Stimulated activated naive CD8-positive, alpha-beta T cell treated with anti-CD3 and anti-CD28 coated beads, Interleukin-15, amount 100 ng/mL, for 72 hours (primary cell): Measurements from ENCODE around the gene CNPY1.
A peak's percentile ranks its signal among the peaks of the same experiment; 100 is the strongest.

ENCODE experiments used
- ATAC-seq: fragments of 150-1000 bp; cut with Tn5 transposase; 2 replicates; pipeline ENCODE4 v1.10.0; 2021; ENCODE audit warnings: mild to moderate bottlenecking, moderate library complexity
- DNase-seq, 2 donors: peaks; one replicate each; pipeline ENCODE4 v3.0.0; 2021 to 2022
- H3K27ac Mint-ChIP-seq, 2 donors: one replicate each; pipeline ENCODE4 v1.8.0; 2022; ENCODE audit warnings: mild to moderate bottlenecking in 2 of 2, mixed read lengths in 2 of 2, moderate library complexity in 2 of 2
- H3K27me3 Mint-ChIP-seq: one replicate; pipeline ENCODE4 v1.8.0; 2022; ENCODE audit warnings: mixed read lengths
- H3K4me1 Mint-ChIP-seq: one replicate; pipeline ENCODE4 v1.8.0; 2022; ENCODE audit warnings: mild to moderate bottlenecking, mixed read lengths
- H3K4me3 Mint-ChIP-seq, 2 donors: one replicate each; pipeline ENCODE4 v1.8.0; 2022; ENCODE audit warnings: mild to moderate bottlenecking in 2 of 2, mixed read lengths in 2 of 2, moderate library complexity in 1 of 2
- H3K9me3 Mint-ChIP-seq, 2 donors: one replicate each; pipeline ENCODE4 v1.8.0; 2022; ENCODE audit warnings: mixed read lengths in 2 of 2

The CNPY1 gene

DNA sequence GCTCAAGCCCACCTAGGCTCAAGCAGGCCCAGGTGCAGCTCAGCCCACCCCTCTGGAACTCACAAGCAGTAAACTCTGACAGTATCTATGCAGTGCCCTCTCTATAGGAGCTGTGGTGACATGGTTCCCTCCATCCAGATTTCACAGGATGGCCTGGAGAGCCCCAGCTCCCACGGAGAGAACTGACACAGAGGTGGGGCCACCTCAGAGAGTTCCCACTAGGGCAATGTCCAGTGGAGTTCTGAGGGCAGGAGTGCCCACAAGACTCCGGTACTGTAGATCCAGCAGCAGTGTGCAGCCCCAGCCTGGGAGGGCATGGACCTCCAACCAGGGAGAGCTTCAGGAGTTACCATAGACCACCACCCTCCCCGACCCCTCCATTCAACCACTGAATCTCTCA is 37.3 kb upstream of the CNPY1 start:
- H3K4me1 Mint-ChIP-seq: peaks cover 16% of the 10 kb centered on the region
- no peaks in the 10 kb centered on the region for H3K9me3 Mint-ChIP-seq
- DNase-seq (no peak), ATAC-seq (no peak)
- H3K27ac Mint-ChIP-seq: no peak overlapping the region
- no peak overlapping the region for H3K4me3 Mint-ChIP-seq
- H3K27me3 Mint-ChIP-seq: peaks cover 57% of the 10 kb centered on the region

DNA sequence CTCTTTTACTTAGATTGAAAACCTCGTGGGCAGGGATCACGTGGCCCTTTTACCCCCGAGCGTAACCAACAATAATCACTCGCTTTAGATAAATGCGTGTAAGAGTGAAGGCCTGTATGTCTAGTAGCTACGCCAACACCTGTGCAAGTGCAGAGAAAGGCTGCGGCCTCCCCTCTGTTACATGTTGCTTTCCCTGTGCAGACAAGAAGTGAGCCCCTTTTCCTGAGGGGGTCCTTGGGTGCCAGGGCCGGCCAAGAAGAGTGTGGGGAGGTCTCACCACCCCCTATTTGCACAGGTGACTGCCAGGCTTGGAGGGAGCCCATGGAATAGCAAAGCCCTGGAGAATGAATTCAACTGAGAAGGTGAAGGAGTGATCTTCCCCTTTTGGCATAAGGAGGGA is 35.6 kb upstream of the CNPY1 start:
- ATAC-seq (no peak), DNase-seq (no peak)
- no peak overlapping the region for H3K27ac Mint-ChIP-seq
- no peaks in the 10 kb centered on the region for H3K9me3 Mint-ChIP-seq
- H3K4me3 Mint-ChIP-seq: no peak overlapping the region
- H3K4me1 Mint-ChIP-seq: peaks cover 16% of the 10 kb centered on the region
- H3K27me3 Mint-ChIP-seq: peaks cover 42% of the 10 kb centered on the region

DNA sequence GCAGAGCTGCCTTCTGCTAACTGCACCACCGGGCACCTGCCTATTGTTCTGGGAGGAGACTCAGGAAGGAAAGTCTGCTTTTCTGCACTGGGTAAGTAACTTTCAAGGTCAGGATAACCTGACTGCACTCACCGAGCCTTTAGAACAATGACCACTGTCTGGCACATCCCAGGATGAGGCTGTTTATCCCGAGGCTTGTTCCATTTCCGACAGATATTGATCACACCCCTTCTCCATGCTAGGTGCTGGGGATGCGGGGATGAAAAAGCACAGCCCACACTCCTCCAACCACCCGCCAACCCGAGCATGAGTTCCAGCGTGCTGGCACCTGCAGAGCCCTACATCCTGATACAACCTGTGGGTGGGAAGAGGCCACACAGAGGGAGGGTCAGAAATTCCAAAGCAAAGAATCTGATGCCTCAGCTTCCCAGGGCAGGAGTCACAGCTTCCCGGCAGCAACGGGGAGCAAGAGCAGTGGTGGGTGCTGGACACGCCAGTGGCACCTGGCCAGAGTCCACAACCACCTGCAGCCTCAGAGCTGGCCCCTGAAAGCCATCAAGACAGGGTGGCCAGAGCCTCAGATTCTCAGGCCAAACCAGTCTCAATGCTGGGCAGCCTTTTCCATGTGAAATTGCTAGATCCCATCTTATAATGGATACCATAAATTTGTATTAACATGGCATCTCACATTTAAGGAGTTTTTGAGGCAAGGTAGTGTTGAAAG is 34.9 kb upstream of the CNPY1 start:
- DNase-seq: no peak
- Mint-ChIP-seq H3K27ac (no peak overlapping the region), H3K4me1 (peaks cover 16% of the 10 kb centered on the region), H3K27me3 (peaks cover 35% of the 10 kb centered on the region), H3K9me3 (no peaks in the 10 kb centered on the region), H3K4me3 (no peak overlapping the region)
- no peak for ATAC-seq

DNA sequence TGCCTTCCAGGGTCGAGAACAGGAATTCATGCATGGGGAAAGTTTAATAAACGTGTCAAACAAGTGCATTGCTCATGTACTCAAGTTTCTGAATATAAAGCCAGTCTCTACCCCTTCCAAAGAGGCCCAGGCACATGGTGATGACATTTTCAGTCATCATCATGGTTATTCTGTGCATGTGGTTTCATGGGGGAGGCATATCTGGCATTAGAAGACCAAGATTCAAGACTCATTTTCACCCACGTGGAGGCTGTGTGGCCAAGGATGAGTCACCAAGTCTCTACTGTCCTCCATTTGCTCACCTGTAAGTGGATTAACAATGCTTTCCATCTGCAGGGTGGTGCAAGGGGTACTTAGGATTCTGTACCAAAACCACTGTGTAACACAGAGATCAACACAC is 34.0 kb upstream of the CNPY1 start:
- Mint-ChIP-seq H3K4me1 (peaks cover 16% of the 10 kb centered on the region), H3K27me3 (peaks cover 26% of the 10 kb centered on the region), H3K4me3 (peak overlapping the region in 1 of 2 donors; percentile 51), H3K27ac (no peak overlapping the region), H3K9me3 (no peaks in the 10 kb centered on the region)
- DNase-seq (peak; percentile 51 to 79), ATAC-seq (peak; percentile 96)

DNA sequence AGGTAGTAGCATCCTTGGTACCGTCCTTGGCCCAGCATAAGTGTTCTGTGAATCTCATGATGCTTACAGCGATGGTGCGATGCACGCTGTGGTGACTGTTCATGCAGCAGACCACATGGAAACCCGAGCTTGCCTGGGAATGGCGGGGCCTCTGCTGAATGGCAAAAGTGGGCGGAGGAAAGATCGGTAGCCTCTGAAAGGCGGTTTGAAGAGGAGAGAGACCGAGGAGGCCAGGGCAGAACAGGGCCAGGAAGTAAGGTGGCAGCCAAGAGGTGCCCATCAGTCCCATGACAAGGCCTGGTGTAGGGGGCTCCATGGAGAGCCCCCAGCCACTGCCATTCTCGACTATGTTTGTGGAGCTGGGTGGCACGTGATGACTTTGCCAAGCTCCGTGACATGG is 33.2 kb upstream of the CNPY1 start:
- peak overlapping the region in 1 of 2 donors; percentile 37 for H3K27ac Mint-ChIP-seq
- no peak for DNase-seq
- H3K27me3 Mint-ChIP-seq: peaks cover 20% of the 10 kb centered on the region
- peak overlapping the region in 1 of 2 donors; percentile 56 for H3K4me3 Mint-ChIP-seq
- H3K4me1 Mint-ChIP-seq: peaks cover 16% of the 10 kb centered on the region
- H3K9me3 Mint-ChIP-seq: no peaks in the 10 kb centered on the region
- no peak for ATAC-seq

DNA sequence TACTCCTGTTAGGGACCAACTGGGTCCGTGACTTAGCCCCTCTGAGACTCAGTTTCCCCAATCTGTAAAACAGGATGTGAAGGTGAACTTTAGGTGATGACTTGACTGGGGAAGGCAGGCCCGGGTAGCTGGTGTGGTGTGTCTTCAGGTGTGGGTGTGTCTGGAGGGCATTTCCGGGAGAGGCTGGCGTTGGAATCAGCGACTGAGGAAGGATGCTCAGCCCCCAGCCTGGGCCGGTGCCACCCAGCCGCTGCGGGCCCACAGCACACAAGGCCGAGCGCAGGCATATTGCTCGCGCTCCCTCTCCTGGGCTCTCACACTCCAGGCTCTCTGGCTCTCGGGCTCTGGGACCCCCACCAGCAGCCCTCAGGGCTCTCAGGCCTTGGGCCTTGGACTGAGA is 31.7 kb upstream of the CNPY1 start:
- Mint-ChIP-seq H3K9me3 (no peaks in the 10 kb centered on the region), H3K27ac (no peak overlapping the region), H3K4me1 (peaks cover 16% of the 10 kb centered on the region), H3K4me3 (no peak overlapping the region), H3K27me3 (peaks cover 7% of the 10 kb centered on the region)
- ATAC-seq: no peak
- DNase-seq: no peak

DNA sequence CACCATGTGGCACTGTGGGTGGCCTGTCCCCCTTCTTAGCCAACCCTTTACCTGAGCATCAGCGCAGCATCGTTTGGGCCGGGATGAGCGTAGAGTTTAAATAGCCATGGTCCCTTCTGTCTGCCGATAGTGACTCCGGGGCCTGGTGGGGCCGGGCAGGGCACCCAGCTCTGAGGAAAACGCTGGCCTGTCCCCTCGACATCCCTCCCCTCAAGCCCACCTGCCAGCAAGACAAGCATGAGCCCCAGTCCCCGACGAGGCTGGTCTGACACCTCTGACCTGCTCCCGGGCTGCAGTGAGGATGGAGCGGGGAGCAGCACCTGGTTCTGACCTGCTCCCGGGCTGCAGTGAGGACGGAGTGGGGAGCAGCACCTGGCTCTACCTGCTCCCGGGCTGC is 31.1 kb upstream of the CNPY1 start:
- H3K27ac Mint-ChIP-seq: no peak overlapping the region
- DNase-seq (no peak), ATAC-seq (no peak)
- no peaks in the 10 kb centered on the region for H3K9me3 Mint-ChIP-seq
- H3K4me1 Mint-ChIP-seq: peaks cover 16% of the 10 kb centered on the region
- peaks cover 7% of the 10 kb centered on the region for H3K27me3 Mint-ChIP-seq
- H3K4me3 Mint-ChIP-seq: no peak overlapping the region

DNA sequence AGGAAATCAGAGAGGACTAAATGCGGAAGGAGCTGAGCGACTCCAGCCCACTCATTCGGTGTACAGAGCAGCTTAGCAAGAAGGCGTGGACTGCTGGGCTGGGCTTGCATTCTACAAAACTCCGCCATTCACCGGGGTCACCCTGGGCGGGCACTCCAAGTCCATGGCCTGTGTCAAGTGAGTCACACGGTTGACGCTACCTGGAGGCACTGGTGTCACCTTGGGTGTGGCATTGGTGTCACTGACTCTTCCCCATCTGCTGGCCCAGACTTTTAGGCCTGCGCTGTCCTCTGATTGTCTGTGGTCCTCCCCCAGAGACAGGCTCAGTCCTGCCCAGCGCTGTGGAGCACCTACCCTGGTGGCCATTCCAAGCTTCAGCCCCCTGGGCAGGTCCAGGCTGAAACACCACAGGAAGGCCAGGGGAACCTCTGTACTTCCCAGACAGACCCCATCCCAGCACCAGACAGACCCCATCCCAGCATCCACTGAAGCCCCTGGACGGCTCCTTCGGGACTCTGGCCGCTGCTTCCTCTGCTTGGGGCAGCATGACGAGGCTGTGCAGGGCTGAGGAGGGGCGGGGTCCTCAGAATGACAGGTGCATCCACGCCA is 30.6 kb upstream of the CNPY1 start:
- Mint-ChIP-seq H3K27me3 (peaks cover 12% of the 10 kb centered on the region), H3K4me1 (peaks cover 16% of the 10 kb centered on the region), H3K9me3 (no peaks in the 10 kb centered on the region), H3K4me3 (no peak overlapping the region), H3K27ac (no peak overlapping the region)
- ATAC-seq (no peak), DNase-seq (no peak)

DNA sequence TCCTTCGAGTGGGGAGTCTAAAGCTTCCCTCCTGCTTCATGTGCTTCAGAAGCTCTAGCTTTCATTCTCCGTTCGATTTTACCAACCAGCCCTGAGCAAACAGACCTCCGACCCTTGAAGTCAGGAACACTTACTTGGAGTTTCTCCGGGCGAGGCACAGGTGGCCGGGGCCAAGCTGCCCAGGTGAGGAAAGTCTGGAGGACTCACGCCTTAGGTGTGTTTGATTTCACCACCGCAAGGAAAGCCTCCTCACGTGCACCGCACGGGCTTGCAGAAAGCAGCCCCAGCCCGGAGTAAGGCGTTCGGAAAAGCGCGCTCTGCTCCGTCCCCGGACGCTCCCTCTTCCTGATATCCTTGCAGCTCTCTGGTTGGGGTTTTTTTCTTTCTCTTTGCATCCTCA is 30.1 kb upstream of the CNPY1 start:
- Mint-ChIP-seq H3K27me3 (peaks cover 18% of the 10 kb centered on the region), H3K27ac (no peak overlapping the region)

DNA sequence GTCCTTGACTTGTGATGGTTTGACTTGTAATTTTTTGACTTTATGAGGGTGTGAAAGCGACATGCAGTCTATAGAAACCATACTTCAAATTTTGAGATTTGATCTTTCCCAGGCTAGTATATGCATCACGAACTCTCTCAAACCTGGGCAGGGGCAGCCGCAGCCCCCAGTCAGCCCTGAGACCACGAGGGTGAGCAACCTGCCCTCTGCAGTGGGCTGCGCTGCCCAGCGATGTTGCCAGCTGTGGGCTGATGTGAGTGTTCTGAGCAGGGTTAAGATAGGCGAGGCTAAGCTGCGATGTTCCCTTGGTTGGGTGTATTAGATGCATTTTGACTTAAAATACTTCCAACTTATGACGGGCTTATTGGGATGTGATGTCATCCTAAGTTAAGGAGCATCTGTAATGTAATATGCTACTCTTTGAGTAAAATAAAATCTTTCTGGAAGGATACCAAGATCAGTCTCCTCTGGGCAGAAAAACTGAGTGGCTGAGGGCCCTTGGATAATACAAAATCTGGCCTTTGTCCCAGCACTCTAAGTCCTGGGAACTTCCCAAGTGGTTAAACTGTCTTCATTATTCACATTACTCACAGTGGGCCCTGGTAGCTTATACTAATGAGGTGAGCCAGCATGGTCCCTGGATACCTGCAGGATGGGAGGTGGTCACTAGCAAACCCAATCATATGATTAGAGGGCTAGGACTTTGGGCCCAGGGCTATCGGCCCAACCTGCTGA is 28.4 kb upstream of the CNPY1 start:
- Mint-ChIP-seq H3K4me3 (no peak overlapping the region), H3K9me3 (no peaks in the 10 kb centered on the region), H3K27ac (no peak overlapping the region), H3K4me1 (peaks cover 5% of the 10 kb centered on the region), H3K27me3 (peaks cover 18% of the 10 kb centered on the region)
- ATAC-seq: no peak
- no peak for DNase-seq

More for the DNA sequence above, 30.1 kb upstream of the CNPY1 start:
- Mint-ChIP-seq H3K4me1 (peaks cover 16% of the 10 kb centered on the region), H3K4me3 (no peak overlapping the region), H3K9me3 (no peaks in the 10 kb centered on the region)
- DNase-seq (no peak), ATAC-seq (no peak)

DNA sequence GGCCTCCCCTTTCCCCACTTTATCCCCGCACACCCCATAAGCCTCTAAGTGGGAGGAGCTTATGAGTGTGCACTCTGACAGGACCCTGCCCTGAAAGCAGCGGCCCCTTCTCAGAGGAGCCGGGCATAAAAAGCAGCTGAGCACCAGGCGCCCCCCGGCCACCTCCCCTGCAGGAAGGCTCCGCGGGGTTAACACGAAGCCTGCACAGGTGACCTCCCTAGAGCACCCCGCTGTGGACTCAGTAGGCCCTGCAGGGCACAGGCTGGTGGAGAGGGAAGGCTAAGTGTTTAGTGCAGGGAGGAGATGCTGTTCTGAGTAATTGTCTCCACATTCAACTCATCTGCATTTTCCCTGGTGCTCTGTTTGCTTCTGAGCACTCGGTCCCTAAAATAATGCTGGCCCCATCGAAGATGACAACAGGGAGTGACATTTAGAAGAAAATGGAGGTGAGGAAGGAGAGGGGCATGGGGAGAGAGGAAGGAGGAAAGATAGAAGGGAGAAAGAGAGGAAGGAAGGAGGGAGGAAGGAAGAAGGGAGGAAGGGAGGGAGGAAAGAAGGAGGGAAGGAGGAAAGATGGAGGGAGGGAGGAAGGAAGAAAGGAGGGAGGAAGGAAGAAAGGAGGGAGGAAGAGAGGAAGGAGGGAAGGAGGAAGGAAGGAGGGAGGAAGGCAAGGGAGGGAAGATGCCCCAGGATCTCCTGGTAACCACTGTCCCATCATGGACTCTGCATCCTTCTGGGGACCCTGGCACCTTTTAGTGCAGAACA is 25.4 kb upstream of the CNPY1 start:
- H3K27me3 Mint-ChIP-seq: peaks cover 18% of the 10 kb centered on the region
- H3K4me1 Mint-ChIP-seq: no peaks in the 10 kb centered on the region
- no peaks in the 10 kb centered on the region for H3K9me3 Mint-ChIP-seq
- DNase-seq (no peak), ATAC-seq (no peak)
- peak overlapping the region in 1 of 2 donors; percentile 54 for H3K27ac Mint-ChIP-seq
- no peak overlapping the region for H3K4me3 Mint-ChIP-seq

DNA sequence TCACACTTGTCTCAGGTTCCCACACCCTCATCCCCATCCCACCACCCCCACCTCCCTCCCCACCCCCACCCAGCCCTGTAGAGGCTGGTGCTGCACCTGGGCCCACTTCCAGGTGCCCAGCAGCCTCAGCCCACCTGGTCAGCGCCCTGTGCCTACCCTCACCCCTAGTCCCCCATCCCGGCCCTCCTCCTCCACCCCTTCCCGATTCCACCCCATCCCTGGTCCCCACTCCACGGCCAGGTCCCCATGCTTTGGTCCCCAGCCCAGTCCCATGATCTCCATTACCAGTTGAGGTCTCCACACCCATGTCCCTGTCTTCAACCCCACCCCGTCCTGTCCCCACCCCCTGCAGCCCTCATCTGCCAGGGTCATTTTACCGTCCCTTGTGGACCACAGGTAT is 24.6 kb upstream of the CNPY1 start:
- Mint-ChIP-seq H3K4me3 (no peak overlapping the region), H3K4me1 (no peaks in the 10 kb centered on the region), H3K27ac (no peak overlapping the region), H3K9me3 (no peaks in the 10 kb centered on the region), H3K27me3 (peaks cover 18% of the 10 kb centered on the region)
- DNase-seq (no peak), ATAC-seq (peak; percentile 35)

DNA sequence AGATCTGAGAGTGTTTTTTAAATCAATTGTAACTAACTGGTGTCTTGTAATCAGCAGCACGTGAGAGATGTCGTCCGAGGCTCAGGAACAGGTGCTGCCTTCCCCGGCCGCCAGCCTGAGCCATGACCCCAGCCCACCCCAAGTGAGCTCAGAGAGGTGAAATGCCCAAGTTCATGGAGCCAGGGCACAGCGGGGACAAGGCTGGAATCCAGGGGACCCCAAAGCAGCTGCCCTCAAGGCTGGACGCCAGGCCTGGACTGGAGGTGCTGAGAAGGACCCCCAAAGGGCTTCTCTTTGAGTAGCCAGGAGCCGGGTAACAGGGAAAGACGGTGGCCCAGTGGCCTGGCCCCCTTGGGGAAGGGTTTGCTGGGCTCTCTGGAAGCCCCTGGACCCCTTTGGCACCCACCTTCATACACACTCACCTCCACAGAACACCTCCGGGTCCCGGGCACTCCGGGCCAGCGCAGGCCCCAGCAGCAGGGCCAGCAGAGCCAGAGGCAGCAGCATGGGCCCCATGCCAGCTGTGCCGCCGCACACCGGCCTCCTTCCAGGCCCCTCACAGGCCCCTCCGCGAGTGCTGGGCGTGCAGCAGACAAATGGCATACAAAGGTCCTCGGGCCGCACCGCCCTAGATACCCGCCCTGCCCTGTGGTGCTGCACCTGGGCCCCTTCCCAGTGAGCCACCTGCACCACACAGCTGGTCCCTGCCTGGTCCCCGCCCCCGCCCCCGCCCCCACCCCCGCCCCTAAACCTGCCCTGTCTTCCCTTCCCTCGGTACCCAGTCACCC is 24.0 kb upstream of the CNPY1 start:
- ATAC-seq (peak; percentile 41), DNase-seq (no peak)
- peaks cover 18% of the 10 kb centered on the region for H3K27me3 Mint-ChIP-seq
- H3K4me1 Mint-ChIP-seq: no peaks in the 10 kb centered on the region
- no peaks in the 10 kb centered on the region for H3K9me3 Mint-ChIP-seq
- no peak overlapping the region for H3K4me3 Mint-ChIP-seq
- H3K27ac Mint-ChIP-seq: no peak overlapping the region

DNA sequence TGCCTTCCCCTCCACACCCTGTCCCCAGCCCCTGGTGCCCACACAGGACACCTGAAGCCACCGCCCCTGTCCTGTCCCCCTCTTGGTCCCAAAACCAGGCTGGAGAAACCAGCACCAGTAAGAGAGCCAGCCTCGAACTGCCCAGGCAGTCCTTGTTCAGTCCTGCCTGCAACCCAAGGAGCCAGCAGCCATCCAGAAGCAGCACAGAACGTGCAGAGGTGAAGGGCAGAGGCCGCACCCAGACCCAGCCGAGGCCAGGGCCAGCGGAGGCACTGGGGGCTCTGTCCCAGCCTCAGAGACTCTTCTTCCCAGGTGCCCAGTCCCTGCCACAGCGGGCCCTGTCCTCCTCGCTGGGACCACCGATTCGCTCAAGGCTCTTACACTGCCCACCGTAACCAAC is 23.3 kb upstream of the CNPY1 start:
- Mint-ChIP-seq H3K27ac (no peak overlapping the region), H3K9me3 (no peaks in the 10 kb centered on the region), H3K4me3 (no peak overlapping the region), H3K4me1 (no peaks in the 10 kb centered on the region), H3K27me3 (peaks cover 18% of the 10 kb centered on the region)
- DNase-seq (no peak), ATAC-seq (peak; percentile 13)
